GM10266 (cell line): ENCODE results near the gene MNX1.

Experiments
- DNase-seq: peaks from one replicate; pipeline ENCODE4 v3.0.0; 2012; ENCODE audit errors: extremely low spot score
- TF ChIP-seq, protein P1 (sequence below): IDR thresholded peaks from 2 replicates; pipeline ENCODE4 v1.5.1; 2012; ENCODE audit warnings: mild to moderate bottlenecking, low read depth; ENCODE audit not compliant: control insufficient read depth, insufficient read depth; ENCODE audit errors: missing control alignments

The MNX1 gene

GRCh38 chr7:157018997-157019608, 8.6 kb upstream of the MNX1 start:
- DNase-seq, result peak; percentile 43
- TF ChIP-seq, protein P1, sequence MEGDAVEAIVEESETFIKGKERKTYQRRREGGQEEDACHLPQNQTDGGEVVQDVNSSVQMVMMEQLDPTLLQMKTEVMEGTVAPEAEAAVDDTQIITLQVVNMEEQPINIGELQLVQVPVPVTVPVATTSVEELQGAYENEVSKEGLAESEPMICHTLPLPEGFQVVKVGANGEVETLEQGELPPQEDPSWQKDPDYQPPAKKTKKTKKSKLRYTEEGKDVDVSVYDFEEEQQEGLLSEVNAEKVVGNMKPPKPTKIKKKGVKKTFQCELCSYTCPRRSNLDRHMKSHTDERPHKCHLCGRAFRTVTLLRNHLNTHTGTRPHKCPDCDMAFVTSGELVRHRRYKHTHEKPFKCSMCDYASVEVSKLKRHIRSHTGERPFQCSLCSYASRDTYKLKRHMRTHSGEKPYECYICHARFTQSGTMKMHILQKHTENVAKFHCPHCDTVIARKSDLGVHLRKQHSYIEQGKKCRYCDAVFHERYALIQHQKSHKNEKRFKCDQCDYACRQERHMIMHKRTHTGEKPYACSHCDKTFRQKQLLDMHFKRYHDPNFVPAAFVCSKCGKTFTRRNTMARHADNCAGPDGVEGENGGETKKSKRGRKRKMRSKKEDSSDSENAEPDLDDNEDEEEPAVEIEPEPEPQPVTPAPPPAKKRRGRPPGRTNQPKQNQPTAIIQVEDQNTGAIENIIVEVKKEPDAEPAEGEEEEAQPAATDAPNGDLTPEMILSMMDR, result no peak

- TF ChIP-seq, protein P1, result no peak
- no peak for DNase-seq
Measured at GRCh38 chr7:157018328-157018996, 8.0 kb upstream of the MNX1 start.

DNA sequence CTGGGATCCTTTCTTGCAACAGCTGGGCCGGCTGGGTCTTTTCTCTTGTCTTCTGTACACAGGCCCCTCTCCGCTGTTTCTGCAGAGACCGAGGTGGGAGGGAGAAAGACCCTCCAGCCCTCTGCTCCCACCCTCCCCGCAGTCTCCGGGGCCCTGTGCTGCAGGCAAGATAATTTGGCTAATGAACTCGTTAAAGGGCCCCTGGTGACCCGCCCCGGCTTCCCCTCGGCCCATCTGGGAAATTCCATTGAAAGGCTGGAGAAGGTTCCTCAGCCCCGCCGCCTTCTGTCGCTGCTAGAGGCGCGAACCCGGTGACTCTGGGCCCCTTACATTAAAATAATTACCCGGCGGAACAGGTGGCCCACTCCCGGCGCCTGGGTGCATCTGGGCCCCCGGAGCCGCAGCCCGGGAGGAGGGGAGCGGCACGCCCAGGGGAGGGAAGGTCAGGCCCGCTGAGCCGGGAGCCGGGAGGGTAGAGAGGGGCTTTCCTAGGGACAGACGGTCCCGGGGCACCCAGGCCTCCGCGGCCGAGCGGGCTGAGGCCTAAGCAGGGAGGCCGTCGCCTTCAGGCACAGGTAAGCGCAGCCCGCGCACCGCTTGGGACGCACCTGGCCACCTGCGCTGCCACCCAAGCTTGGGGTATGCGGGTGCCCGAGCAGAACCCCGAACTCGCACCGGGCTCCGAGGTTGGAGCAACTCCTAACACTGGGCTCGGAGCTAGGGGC, 7.3 kb upstream of the MNX1 start:
- TF ChIP-seq, protein P1, result no peak
- peak; percentile 42 for DNase-seq

GRCh38 chr7:157017149-157017548, 6.7 kb upstream of the MNX1 start:
- TF ChIP-seq, protein P1, result no peak
- no peak for DNase-seq

DNA sequence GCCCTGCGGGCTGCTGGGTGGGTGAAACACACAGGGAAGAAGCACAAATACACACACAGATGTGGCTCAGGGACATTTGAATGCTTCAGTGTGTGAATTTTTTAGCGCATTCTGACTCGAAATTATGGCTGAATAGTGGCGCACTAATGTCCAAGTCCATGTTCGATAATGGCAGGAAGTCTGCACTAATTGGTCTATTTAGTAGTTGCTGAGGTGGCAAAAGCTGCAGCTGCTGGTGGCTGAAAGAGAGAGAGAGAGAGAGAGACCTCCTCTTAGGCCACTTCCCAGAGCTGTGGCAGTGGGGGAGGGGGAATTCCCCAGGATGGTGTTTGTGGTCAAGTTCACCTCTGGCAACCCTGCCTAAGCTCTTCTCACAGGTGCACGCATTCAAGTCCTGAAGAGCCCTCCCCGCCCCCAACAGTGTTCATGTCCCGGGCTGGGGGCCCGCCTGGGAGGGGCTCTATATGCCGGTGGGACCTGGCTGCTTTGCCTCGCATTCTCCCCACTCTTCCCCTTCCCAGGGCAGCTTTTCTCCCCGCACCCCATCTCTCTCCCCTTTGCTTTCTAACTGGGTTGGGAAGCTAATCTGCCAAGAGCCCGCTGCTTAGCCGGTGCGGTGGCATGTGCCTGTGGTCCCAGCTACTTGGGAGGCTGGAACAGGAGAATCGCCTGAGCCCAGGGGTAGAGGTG, 6.0 kb upstream of the MNX1 start:
- peak; percentile 82 for DNase-seq

GRCh38 chr7:157016024-157016351, 5.5 kb upstream of the MNX1 start:
- no peak for DNase-seq
- TF ChIP-seq, protein P1, result no peak

More for the DNA sequence above, 6.0 kb upstream of the MNX1 start:
- TF ChIP-seq, protein P1, result no peak
